SK-N-SH (cell line): ENCODE data around the gene DDAH1. TPM values are rescaled to one million over a fixed set of nuclear protein-coding genes. Genes with fewer than 3 reads are reported as not detected.

Source experiments
- CTCF ChIA-PET: fragments of 300-600, 350-600 bp; formaldehyde crosslinking; extraction: SDS; loops from one replicate; lab custom pipeline; 2021; lab: Yijun Ruan, JAX
- POLR2A ChIA-PET: fragments of 350-600 bp; sonication (Branson Sonifier 250); formaldehyde crosslinking; extraction: SDS; loops from one replicate; lab custom pipeline; 2020; ENCODE audit warnings: antibody characterized with exemption, inconsistent platforms; lab: Yijun Ruan, JAX
- DNase-seq: peaks from one replicate; pipeline ENCODE4 v3.0.0; 2012
- H2AFZ ChIP-seq: fragments of 200-600 bp; sonication (generic); 2 replicates; pipeline ENCODE4 v1.8.1; 2016; ENCODE audit warnings: antibody characterized with exemption, mild to moderate bottlenecking, low read depth
- H3F3A ChIP-seq: fragments of 200-600 bp; sonication (generic); replicated peaks from 2 replicates; pipeline ENCODE3; 2016; ENCODE audit warnings: antibody characterized with exemption, mild to moderate bottlenecking; ENCODE audit not compliant: insufficient read depth
- H3K27ac ChIP-seq, 2 experiments: fragments of 200-500 bp in 1 of 2; fragments of 200-600 bp in 1 of 2; sonication (Bioruptor generic) in 1 of 2; sonication (generic), shearing (Covaris generic) in 1 of 2; 2 replicates each; pipeline versions ENCODE4 v1.5.1 to v1.6.1; 2014 to 2016; ENCODE audit warnings: low read depth in 2 of 2, inconsistent platforms in 1 of 2, low read length in 1 of 2, mild to moderate bottlenecking in 1 of 2, mixed read lengths in 1 of 2
- H3K27me3 ChIP-seq: fragments of 200-600 bp; sonication (generic), shearing (Covaris generic); 2 replicates; pipeline ENCODE4 v1.6.1; 2016; ENCODE audit warnings: mixed run types; ENCODE audit not compliant: insufficient read depth
- H3K36me3 ChIP-seq, 2 experiments: fragments of 200-500 bp in 1 of 2; fragments of 200-600 bp in 1 of 2; sonication (Bioruptor generic) in 1 of 2; sonication (generic) in 1 of 2; replicated peaks in 1 of 2; 2 replicates each; pipeline versions ENCODE3 to v1.5.1; 2014 to 2016; ENCODE audit warnings: low read length in 1 of 2, mild to moderate bottlenecking in 1 of 2; ENCODE audit not compliant: insufficient read depth in 2 of 2, control insufficient read depth in 1 of 2
- H3K4me1 ChIP-seq, 2 experiments: fragments of 200-500 bp in 1 of 2; fragments of 200-600 bp in 1 of 2; sonication (Bioruptor generic) in 1 of 2; sonication (generic), shearing (Covaris generic) in 1 of 2; 2 replicates each; pipeline versions ENCODE4 v1.5.1 to v1.6.1; 2014 to 2016; ENCODE audit warnings: low read depth in 1 of 2, low read length in 1 of 2, mixed run types in 1 of 2; ENCODE audit not compliant: insufficient read depth in 2 of 2, control insufficient read depth in 1 of 2
- H3K4me2 ChIP-seq: fragments of 200-600 bp; sonication (generic), shearing (Covaris generic); 2 replicates; pipeline ENCODE4 v1.6.1; 2017; ENCODE audit warnings: mixed run types
- H3K4me3 ChIP-seq, 2 experiments: fragments of 200-500 bp in 1 of 2; fragments of 200-600 bp in 1 of 2; sonication (Bioruptor generic) in 1 of 2; sonication (generic), shearing (Covaris generic) in 1 of 2; 2 replicates each; pipeline versions ENCODE4 v1.5.1 to v1.8.1; 2014 to 2016; ENCODE audit warnings: low read depth in 2 of 2, inconsistent platforms in 1 of 2, low read length in 1 of 2, mild to moderate bottlenecking in 1 of 2, mixed read lengths in 1 of 2, moderate library complexity in 1 of 2
- H3K79me2 ChIP-seq: fragments of 200-600 bp; sonication (generic); 2 replicates; pipeline ENCODE4 v1.8.1; 2017; ENCODE audit warnings: mild to moderate bottlenecking; ENCODE audit not compliant: insufficient read depth
- H3K9ac ChIP-seq: fragments of 200-600 bp; sonication (generic); 2 replicates; pipeline ENCODE4 v1.6.1; 2017; ENCODE audit warnings: mixed run types
- H3K9me2 ChIP-seq: fragments of 200-600 bp; sonication (generic); 2 replicates; pipeline ENCODE4 v1.6.1; 2017; ENCODE audit warnings: mixed run types
- H3K9me3 ChIP-seq: fragments of 200-600 bp; sonication (generic); 2 replicates; pipeline ENCODE4 v1.6.1; 2017; ENCODE audit warnings: mixed run types, mild to moderate bottlenecking, moderate library complexity
- H4K20me1 ChIP-seq: fragments of 200-600 bp; sonication (generic); 2 replicates; pipeline ENCODE4 v1.6.1; 2017; ENCODE audit warnings: mild to moderate bottlenecking, mixed run types; ENCODE audit not compliant: insufficient read depth
- CTCF ChIP-seq: fragments of 200-600 bp; sonication (generic); IDR thresholded peaks from 2 replicates; pipeline ENCODE4 v1.6.1; 2017; ENCODE audit warnings: antibody characterized with exemption, mild to moderate bottlenecking, moderate library complexity
- EP300 ChIP-seq, 2 experiments: IDR thresholded peaks; 2 replicates each; pipeline versions ENCODE4 v1.4.0 to v1.6.1; 2012; ENCODE audit warnings: borderline replicate concordance in 1 of 2, low read depth in 1 of 2, low read length in 1 of 2
- EZH2phosphoT487 ChIP-seq: fragments of 200-600 bp; sonication (generic); IDR thresholded peaks from 2 replicates; pipeline ENCODE4 v1.6.1; 2017; ENCODE audit warnings: low read depth, mixed run types, mild to moderate bottlenecking, antibody characterized with exemption, moderate library complexity, borderline replicate concordance
- GATA2 ChIP-seq: sonication (generic); formaldehyde crosslinking; IDR thresholded peaks from 2 replicates; pipeline ENCODE4 v1.5.0; 2020; ENCODE audit warnings: mild to moderate bottlenecking, missing genetic modification reagents
- MAX ChIP-seq: IDR thresholded peaks from 2 replicates; pipeline ENCODE4 v1.4.0; 2012; ENCODE audit warnings: low read depth
- MEF2A ChIP-seq: IDR thresholded peaks from 2 replicates; pipeline ENCODE4 v1.4.0; 2012; ENCODE audit warnings: low read depth, borderline replicate concordance
- PBX3 ChIP-seq: IDR thresholded peaks from 2 replicates; pipeline ENCODE4; 2012
- RAD21 ChIP-seq: IDR thresholded peaks from 2 replicates; pipeline ENCODE4 v1.6.1; 2012; ENCODE audit warnings: mild to moderate bottlenecking, low read length
- RCOR1 ChIP-seq: fragments of 150-350 bp; IDR thresholded peaks from 2 replicates; pipeline ENCODE4 v1.6.1; 2017; ENCODE audit warnings: antibody characterized with exemption, low read length
- SMC3 ChIP-seq: IDR thresholded peaks from 2 replicates; pipeline ENCODE4 v1.6.1; 2012; ENCODE audit warnings: low read depth, low read length, improper control_type of control experiment
- WGBS: methylation state at CpG from one replicate; pipeline ENCODE4 v1.1.6; 2017; ENCODE audit warnings: low lambda C conversion rate; 5-methylcytosine and 5-hydroxymethylcytosine counted together
- polyA plus RNA-seq, 3 experiments: library from polyadenylated mRNA; depleted of rRNA; stranded (reverse); fragments of >200 nt; gene quantifications; 2 replicates each; pipeline ENCODE4 v1.2.3, GENCODE V29; 2012
- TF ChIP-seq, protein P1 (sequence below): IDR thresholded peaks from 2 replicates; pipeline ENCODE4 v1.6.1; 2012; ENCODE audit warnings: mild to moderate bottlenecking, low read depth, low read length, moderate library complexity

Gene DDAH1
- polyA plus RNA-seq, 1 of the 3 experiments (the other 2 are of a cell fraction): 64.3 TPM

DNA sequence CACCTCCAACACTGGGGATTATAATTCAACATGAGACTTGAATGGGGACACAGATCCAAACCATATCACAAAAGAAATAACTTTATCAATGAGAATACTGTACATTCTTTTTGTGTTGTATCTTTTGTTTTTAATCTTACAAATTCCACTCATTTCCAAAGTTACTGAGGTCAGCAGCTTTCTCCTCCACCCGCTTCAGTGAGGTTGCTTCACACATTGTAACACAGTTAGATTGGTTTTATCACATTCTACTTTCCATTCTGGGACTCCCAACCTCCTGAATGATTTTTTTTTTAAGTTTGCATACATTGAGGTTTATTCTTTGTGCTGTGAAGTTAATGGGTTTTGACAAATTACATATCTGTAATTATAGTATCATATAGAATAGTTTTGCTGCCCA is 43.8 kb downstream of the DDAH1 start (continued):
- TF ChIP-seq CTCF: no peak
- no peak for TF ChIP-seq RAD21
- no peak for TF ChIP-seq EP300 (IDR thresholded peaks at IDR 0.05; ENCODE audit: borderline replicate concordance in 1 of 2, low read depth in 1 of 2, low read length in 1 of 2)
- TF ChIP-seq, all 33 proteins: peak for 0

DNA sequence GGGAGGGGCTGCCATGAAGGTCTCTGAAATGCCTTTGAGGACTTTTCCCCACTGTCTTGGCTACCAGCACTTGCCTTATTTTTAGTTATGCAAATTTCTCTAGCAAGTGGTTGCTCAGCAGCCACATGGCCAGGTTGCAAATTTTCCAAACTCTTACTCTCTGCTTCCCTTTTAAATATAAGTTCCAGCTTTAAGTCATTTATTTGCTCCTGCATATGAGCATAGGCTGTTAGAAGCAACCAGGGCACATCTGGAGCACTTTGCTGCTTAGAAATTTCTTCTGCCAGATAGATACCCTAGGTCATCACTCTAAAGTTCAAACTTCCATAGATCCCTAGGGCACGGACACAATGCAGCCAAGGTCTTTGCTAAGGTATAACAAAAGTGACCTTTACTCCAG is 44.8 kb downstream of the DDAH1 start:
- H3K9me3 ChIP-seq: no peaks in the 10 kb centered on the region
- H3K9ac ChIP-seq: no peak overlapping the region
- no peak overlapping the region for H3K27ac ChIP-seq
- H3K4me1 ChIP-seq: peaks cover 0 to 4% of the 10 kb centered on the region in 2 experiments; a peak in 2 of 4 replicates
- H3K27me3 ChIP-seq: no peaks in the 10 kb centered on the region
- H4K20me1 ChIP-seq: no peaks in the 10 kb centered on the region
- peaks cover 99% of the 10 kb centered on the region for H3K79me2 ChIP-seq
- H3K36me3 ChIP-seq: peaks cover 0 to 33% of the 10 kb centered on the region in 2 experiments
- ChIA-PET CTCF (interaction anchor here (1.2 kb wide), 1 partner anchor 8 kb away, joined by 3 read pairs; no protein-coding TSS in a partner anchor), POLR2A (no interaction called here)
- H3F3A ChIP-seq: peaks cover 22% of the 10 kb centered on the region
- no peak for DNase-seq
- H2AFZ ChIP-seq: no peak overlapping the region
- no peak overlapping the region for H3K4me3 ChIP-seq
- no peak for TF ChIP-seq MEF2A
- TF ChIP-seq EZH2phosphoT487: no peak
- no peak for TF ChIP-seq RAD21
- TF ChIP-seq, protein P1, sequence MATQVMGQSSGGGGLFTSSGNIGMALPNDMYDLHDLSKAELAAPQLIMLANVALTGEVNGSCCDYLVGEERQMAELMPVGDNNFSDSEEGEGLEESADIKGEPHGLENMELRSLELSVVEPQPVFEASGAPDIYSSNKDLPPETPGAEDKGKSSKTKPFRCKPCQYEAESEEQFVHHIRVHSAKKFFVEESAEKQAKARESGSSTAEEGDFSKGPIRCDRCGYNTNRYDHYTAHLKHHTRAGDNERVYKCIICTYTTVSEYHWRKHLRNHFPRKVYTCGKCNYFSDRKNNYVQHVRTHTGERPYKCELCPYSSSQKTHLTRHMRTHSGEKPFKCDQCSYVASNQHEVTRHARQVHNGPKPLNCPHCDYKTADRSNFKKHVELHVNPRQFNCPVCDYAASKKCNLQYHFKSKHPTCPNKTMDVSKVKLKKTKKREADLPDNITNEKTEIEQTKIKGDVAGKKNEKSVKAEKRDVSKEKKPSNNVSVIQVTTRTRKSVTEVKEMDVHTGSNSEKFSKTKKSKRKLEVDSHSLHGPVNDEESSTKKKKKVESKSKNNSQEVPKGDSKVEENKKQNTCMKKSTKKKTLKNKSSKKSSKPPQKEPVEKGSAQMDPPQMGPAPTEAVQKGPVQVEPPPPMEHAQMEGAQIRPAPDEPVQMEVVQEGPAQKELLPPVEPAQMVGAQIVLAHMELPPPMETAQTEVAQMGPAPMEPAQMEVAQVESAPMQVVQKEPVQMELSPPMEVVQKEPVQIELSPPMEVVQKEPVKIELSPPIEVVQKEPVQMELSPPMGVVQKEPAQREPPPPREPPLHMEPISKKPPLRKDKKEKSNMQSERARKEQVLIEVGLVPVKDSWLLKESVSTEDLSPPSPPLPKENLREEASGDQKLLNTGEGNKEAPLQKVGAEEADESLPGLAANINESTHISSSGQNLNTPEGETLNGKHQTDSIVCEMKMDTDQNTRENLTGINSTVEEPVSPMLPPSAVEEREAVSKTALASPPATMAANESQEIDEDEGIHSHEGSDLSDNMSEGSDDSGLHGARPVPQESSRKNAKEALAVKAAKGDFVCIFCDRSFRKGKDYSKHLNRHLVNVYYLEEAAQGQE: no peak
- no peak for TF ChIP-seq GATA2 (CRISPR knock-in tag)
- no peak for TF ChIP-seq EP300 (IDR thresholded peaks at IDR 0.05; ENCODE audit: borderline replicate concordance in 1 of 2, low read depth in 1 of 2, low read length in 1 of 2)
- TF ChIP-seq PBX3: no peak
- TF ChIP-seq SMC3: no peak
- TF ChIP-seq MAX: no peak
- no peak for TF ChIP-seq RCOR1
- WGBS: 50% methylated on average over 1 of the region's 1 CpG
- no peaks in the 10 kb centered on the region for H3K9me2 ChIP-seq
- no peak overlapping the region for H3K4me2 ChIP-seq
